Activated T-cell treated with anti-CD3 and anti-CD28 coated beads, Interleukin-2, amount 50 U/mL, for 72 hours (primary cell): ENCODE data around the gene TTC33. TPM values are rescaled to one million over a fixed set of nuclear protein-coding genes. Genes with fewer than 3 reads are reported as not detected.

Experiments used
- ATAC-seq, 2 donors: fragments of 150-1000 bp; cut with Tn5 transposase; replicated peaks in 1 of 2; 2 replicates each; pipeline ENCODE4 v1.10.0; 2021; ENCODE audit warnings: moderate library complexity in 2 of 2, mild to moderate bottlenecking in 1 of 2
- DNase-seq, 2 donors: peaks; one replicate each; pipeline ENCODE4 v3.0.0; 2021 to 2022; ENCODE audit warnings: mixed read lengths in 1 of 2
- H3K27ac Mint-ChIP-seq: one replicate; pipeline ENCODE4 v1.8.0; 2022; ENCODE audit warnings: mild to moderate bottlenecking, moderate library complexity, mixed read lengths
- H3K27me3 Mint-ChIP-seq: one replicate; pipeline ENCODE4 v1.8.0; 2022; ENCODE audit warnings: low read depth, mixed read lengths
- H3K36me3 Mint-ChIP-seq, 2 donors: one replicate each; pipeline ENCODE4 v1.8.0; 2022; ENCODE audit warnings: mixed read lengths in 2 of 2, mild to moderate bottlenecking in 1 of 2; ENCODE audit not compliant: insufficient read depth in 2 of 2
- H3K4me1 Mint-ChIP-seq: one replicate; pipeline ENCODE4 v1.8.0; 2022; ENCODE audit warnings: low read depth, mixed read lengths
- H3K4me3 Mint-ChIP-seq, 2 donors: one replicate each; pipeline ENCODE4 v1.8.0; 2022; ENCODE audit warnings: mild to moderate bottlenecking in 2 of 2, mixed read lengths in 2 of 2, moderate library complexity in 2 of 2
- H3K9me3 Mint-ChIP-seq, 2 donors: one replicate each; pipeline ENCODE4 v1.8.0; 2022; ENCODE audit warnings: mixed read lengths in 2 of 2
- total RNA-seq, 2 donors: library from RNA; stranded (reverse); gene quantifications; one replicate each; pipeline ENCODE4 v1.2.3, GENCODE V29; 2022

TTC33 gene
- total RNA-seq, 2 donors from 2014 or later, result 29.4 to 33.5 TPM

DNA sequence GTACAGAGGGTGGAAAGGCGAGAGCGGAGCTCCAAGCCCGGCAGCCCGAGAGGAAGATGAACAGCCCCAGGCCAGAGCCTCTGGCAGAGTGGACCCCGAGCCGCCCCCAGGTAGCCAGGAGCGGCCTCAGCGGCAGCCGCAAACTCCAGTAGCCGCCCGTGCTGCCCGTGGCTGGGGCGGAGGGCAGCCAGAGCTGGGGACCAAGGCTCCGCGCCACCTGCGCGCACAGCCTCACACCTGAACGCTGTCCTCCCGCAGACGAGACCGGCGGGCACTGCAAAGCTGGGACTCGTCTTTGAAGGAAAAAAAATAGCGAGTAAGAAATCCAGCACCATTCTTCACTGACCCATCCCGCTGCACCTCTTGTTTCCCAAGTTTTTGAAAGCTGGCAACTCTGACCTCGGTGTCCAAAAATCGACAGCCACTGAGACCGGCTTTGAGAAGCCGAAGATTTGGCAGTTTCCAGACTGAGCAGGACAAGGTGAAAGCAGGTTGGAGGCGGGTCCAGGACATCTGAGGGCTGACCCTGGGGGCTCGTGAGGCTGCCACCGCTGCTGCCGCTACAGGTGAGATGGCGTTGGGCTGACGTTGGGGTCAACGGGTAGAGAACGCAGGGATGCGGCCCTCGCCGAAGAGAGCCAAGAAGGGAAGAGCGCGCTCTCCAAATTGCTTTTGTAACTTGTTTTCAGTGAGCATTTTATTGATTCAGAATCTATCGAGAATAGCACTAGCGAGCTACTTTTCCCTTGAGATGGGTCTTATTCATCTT is 75.7 kb downstream of the TTC33 start, which contains the start of gene PTGER4:
Gene PTGER4 (plus strand): TSS at position 3 of the 769 bp plus-strand sequence. CDS start 1,079 bp downstream, outside the sequence.
- H3K36me3 Mint-ChIP-seq, result peaks cover 41 to 43% of the 10 kb centered on the region in 2 donors
- peaks cover 49% of the 10 kb centered on the region for H3K4me1 Mint-ChIP-seq
- ATAC-seq, result peak in 1 of 2 donors; percentile 14

DNA sequence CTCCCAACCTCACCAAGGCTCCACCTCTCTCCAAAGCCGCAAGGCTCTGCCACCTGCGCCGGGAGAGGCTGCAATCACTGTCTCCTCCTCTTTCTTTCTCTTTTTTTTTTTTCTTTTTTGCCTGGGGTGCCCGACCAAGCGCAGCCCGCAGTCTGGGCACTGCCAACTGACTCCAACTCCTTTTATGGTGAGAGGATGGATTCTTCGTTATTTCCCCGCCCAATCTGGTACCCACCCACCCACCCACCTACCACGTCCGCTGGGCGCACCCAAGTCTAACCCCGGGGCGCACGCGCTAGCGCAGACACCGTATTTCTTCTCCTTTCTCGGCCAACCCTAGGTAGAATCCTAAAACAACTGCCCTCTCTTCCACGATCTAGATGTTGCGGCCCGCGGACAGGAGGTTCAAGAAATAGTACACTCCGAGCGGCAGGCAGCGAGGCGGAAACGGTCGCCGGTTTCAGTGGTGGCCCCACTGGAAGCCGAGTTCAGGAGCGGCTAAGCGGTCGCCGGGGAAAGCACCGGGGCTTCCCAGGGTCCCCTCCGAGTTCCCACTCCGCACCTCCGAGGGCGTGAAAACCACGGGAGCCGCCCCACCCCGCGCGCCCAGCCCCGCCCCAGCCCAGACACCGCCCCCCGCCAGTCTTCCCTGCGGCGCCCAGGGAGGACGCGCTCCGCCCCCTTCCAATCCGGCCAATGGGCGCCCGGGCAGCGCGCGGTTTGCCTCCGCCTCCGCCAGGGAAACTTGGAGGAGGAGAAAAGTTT is 76.4 kb downstream of the TTC33 start:
- peak; percentile 61 to 69 for ATAC-seq
- peak overlapping the region; percentile 99 for H3K27ac Mint-ChIP-seq
- H3K27me3 Mint-ChIP-seq, result no peaks in the 10 kb centered on the region
- no peaks in the 10 kb centered on the region for H3K9me3 Mint-ChIP-seq
- peaks cover 38% of the 10 kb centered on the region in 2 donors for H3K36me3 Mint-ChIP-seq
- H3K4me1 Mint-ChIP-seq, result peaks cover 51% of the 10 kb centered on the region
- peak; percentile 92 to 95 for DNase-seq
- peak overlapping the region; percentile 92 to 97 for H3K4me3 Mint-ChIP-seq

More for the DNA sequence above, 75.7 kb downstream of the TTC33 start, which contains the start of gene PTGER4:
- Mint-ChIP-seq H3K4me3 (peak within 1 kb of the TSS; percentile 92 to 97), H3K9me3 (no peaks in the 10 kb centered on the region), H3K27me3 (no peaks in the 10 kb centered on the region), H3K27ac (peak within 1 kb of the TSS; percentile 99)
- peak; percentile 51 to 52 for DNase-seq

- Mint-ChIP-seq H3K4me1 (peaks cover 55% of the 10 kb centered on the region), H3K9me3 (no peaks in the 10 kb centered on the region), H3K27me3 (no peaks in the 10 kb centered on the region), H3K36me3 (peaks cover 34 to 35% of the 10 kb centered on the region in 2 donors), H3K4me3 (peak overlapping the region; percentile 92 to 97), H3K27ac (peak overlapping the region; percentile 99)
- no peak for DNase-seq
- ATAC-seq, result no peak
Observed at GRCh38 chr5:40678460-40679147, 77.2 kb downstream of the TTC33 start.

DNA sequence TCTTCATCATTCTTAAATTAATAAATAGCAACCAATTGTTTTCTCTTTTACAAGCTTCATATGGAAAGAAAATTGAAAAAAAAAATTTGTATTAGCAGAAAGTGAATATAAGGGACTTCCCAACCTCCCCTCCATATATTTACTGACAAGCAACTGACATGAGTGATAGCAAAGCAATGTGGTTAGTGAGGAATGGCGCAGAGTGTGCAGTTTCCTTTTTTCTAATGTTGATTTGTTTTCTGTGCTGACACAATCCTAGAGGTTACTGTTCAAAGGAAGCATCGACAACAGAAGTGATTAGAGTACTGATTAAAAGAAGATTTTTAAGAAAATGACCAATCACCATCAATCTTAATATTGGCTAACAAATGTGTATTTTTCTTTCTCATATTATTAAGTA is 77.7 kb downstream of the TTC33 start:
- DNase-seq (peak; percentile 23 to 36), ATAC-seq (no peak)
- Mint-ChIP-seq H3K9me3 (no peaks in the 10 kb centered on the region), H3K27ac (peak overlapping the region; percentile 99), H3K4me3 (peak overlapping the region; percentile 72 to 97), H3K4me1 (peaks cover 59% of the 10 kb centered on the region), H3K36me3 (peaks cover 29 to 32% of the 10 kb centered on the region in 2 donors), H3K27me3 (no peaks in the 10 kb centered on the region)

- DNase-seq, result no peak
- Mint-ChIP-seq H3K27ac (peak overlapping the region; percentile 40), H3K27me3 (no peaks in the 10 kb centered on the region), H3K9me3 (no peaks in the 10 kb centered on the region), H3K4me3 (peak overlapping the region; percentile 38 to 78), H3K36me3 (peaks cover 24 to 29% of the 10 kb centered on the region in 2 donors), H3K4me1 (peaks cover 65% of the 10 kb centered on the region)
- no peak for ATAC-seq
Observed at GRCh38 chr5:40677456-40677855, 78.3 kb downstream of the TTC33 start.

- Mint-ChIP-seq H3K27me3 (no peaks in the 10 kb centered on the region), H3K36me3 (peaks cover 17 to 22% of the 10 kb centered on the region in 2 donors), H3K9me3 (no peaks in the 10 kb centered on the region), H3K4me1 (peaks cover 67% of the 10 kb centered on the region), H3K27ac (peak overlapping the region; percentile 73), H3K4me3 (peak overlapping the region; percentile 61 to 78)
- ATAC-seq (no peak), DNase-seq (peak; percentile 34 to 41)
Observed at GRCh38 chr5:40676613-40677343, 79.0 kb downstream of the TTC33 start.

DNA sequence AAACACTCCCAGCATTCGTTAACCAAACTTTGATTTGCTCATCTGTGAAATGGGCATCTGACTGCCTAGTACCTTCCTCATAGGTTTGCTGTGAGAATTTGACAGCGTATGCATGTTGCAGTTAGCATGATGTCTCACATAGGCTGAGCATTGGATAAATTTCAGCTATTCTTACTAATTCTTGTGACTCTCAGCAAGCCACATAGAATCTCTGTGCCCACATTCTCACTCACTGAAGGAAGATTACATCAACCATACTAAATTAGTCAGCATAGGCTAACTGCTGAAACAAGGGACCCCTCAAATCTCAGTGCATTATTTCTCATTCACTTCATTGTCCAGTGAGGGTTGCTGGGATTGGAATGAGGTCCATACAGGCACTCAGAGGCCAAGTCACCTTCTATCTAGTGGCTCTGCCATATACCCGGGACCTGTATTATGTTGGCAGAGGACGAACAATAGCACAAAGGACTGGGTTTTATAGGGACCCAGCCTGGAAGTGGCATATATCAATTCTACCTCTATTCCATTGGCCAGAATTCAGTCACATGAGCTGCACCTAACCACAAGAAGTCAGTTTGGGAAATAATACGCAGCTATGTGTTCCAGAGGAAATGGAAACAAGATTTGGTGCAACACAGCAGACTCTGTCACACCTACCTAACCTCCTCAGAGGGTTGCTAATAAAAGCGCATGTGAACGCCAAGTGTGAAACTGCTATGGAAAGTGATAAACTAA is 80.2 kb downstream of the TTC33 start:
- Mint-ChIP-seq H3K36me3 (peaks cover 8 to 12% of the 10 kb centered on the region in 2 donors), H3K27me3 (no peaks in the 10 kb centered on the region), H3K4me1 (peaks cover 73% of the 10 kb centered on the region), H3K9me3 (no peaks in the 10 kb centered on the region), H3K27ac (peak overlapping the region; percentile 73), H3K4me3 (peak overlapping the region; percentile 61 to 78)
- ATAC-seq, result peak; percentile 49 to 51
- peak; percentile 39 to 43 for DNase-seq

- DNase-seq (no peak), ATAC-seq (no peak)
- Mint-ChIP-seq H3K36me3 (peaks cover 2 to 7% of the 10 kb centered on the region in 2 donors), H3K4me1 (peaks cover 81% of the 10 kb centered on the region), H3K9me3 (no peaks in the 10 kb centered on the region), H3K4me3 (peak overlapping the region; percentile 46 to 61), H3K27me3 (no peaks in the 10 kb centered on the region), H3K27ac (no peak overlapping the region)
Observed at GRCh38 chr5:40674661-40675235, 81.0 kb downstream of the TTC33 start.

GRCh38 chr5:40672425-40672824 is 83.3 kb downstream of the TTC33 start:
- Mint-ChIP-seq H3K27me3 (no peaks in the 10 kb centered on the region), H3K27ac (no peak overlapping the region), H3K9me3 (no peaks in the 10 kb centered on the region), H3K4me1 (peaks cover 78% of the 10 kb centered on the region), H3K4me3 (peak overlapping the region in 1 of 2 donors; percentile 29), H3K36me3 (no peaks in the 10 kb centered on the region)
- no peak for DNase-seq
- ATAC-seq, result no peak

DNA sequence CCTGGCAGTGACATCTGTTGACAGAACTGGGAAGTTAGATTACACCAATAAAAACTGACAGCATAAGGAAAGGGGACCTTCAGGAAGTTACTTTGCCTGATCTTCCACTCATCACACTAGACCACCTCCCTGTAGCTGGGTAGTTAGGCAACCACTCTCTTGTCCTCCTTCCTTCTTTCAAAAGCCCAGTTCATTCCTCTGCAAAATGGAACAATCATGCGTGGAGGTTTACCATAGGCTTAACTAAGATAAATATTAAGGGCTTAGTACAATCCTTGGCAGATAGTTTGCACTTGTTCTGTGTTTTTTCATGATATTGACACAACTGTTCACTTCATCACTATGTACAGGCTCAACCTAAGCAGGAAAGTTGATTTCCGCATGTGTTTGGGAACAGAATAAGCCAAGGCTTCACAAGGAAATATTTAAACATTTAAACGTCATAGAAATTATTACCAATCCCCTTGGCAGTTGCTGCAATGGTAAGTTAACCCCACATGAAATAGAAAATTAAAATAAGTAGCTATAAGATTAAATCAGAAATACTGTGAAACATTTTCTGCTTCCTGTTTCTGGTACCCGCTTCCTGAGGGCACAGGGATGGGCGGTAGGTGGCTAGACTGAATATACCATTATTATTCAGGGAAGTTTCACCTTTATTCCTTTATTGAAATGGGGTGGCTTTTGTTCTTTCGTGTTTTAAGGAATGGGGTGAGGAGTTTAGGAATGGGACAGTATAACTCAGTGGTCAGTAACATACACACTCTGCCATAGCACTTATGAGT is 86.0 kb downstream of the TTC33 start:
- DNase-seq, result no peak
- no peaks in the 10 kb centered on the region for H3K36me3 Mint-ChIP-seq

GRCh38 chr5:40667161-40667663 is 88.5 kb downstream of the TTC33 start:
- ATAC-seq, result no peak
- no peaks in the 10 kb centered on the region for H3K36me3 Mint-ChIP-seq
- H3K27ac Mint-ChIP-seq, result peak overlapping the region; percentile 57
- H3K4me1 Mint-ChIP-seq, result peaks cover 31% of the 10 kb centered on the region
- no peaks in the 10 kb centered on the region for H3K27me3 Mint-ChIP-seq
- no peak for DNase-seq
- H3K4me3 Mint-ChIP-seq, result no peak overlapping the region
- no peaks in the 10 kb centered on the region for H3K9me3 Mint-ChIP-seq

More for the DNA sequence above, 86.0 kb downstream of the TTC33 start:
- no peak for ATAC-seq
- Mint-ChIP-seq H3K27me3 (no peaks in the 10 kb centered on the region), H3K4me3 (peak overlapping the region in 1 of 2 donors; percentile 12), H3K27ac (no peak overlapping the region), H3K9me3 (no peaks in the 10 kb centered on the region), H3K4me1 (peaks cover 55% of the 10 kb centered on the region)
